ENCODE results near the gene CCDC88C. TPM values are rescaled to one million over a fixed set of nuclear protein-coding genes. Genes with fewer than 3 reads are reported as not detected.

The CCDC88C gene
- total RNA-seq, 1 experiment from 2014 or later = 21.3 TPM

DNA sequence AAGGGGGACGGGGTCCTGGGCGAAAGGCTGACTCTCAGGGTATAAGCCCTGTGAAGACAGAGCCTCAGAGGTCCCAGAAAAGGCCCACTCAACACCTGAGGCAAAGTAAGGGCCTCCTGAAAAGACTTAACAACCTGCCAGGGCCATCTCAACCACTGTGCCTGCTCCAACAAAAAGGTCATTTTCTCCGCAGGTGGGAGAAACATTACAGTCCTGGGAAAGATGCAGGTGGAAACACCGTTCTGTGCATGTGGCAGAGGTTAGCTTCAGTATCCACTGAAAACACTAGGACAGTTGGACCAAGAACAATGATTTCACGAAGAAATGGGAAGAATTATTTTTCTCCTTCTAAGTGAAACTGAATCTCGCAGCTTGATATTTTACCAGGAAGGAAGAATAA is 50.9 kb downstream of the CCDC88C start:
- POLR2A ChIA-PET = no interaction called here
- CTCF ChIA-PET = no interaction called here

DNA sequence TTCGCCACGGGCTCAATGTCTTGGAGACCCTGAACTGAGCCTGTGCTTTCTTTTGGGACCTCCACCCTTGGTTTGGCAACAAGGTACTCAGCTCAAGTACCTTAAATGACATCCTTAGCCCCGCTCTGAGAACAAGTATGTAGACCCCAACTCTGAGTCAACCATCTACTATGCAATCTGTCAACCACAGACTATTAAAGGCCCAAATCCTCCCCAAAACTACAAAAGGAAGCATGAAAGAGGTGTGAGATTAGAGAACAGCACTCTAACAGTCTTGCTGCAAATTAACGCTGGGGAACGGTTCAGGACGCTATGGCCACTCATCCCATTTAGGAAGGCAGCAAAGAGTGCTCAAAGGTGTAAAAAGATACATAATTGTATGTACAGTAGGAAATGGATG is 52.1 kb downstream of the CCDC88C start:
- no TSS peak for BruUV-seq (replicated peaks)
- no peak for ATAC-seq
- Histone ChIP-seq H3K9me3 (ENCODE audit: control insufficient read depth, insufficient read depth, low read depth, low read length) (no peaks in the 10 kb centered on the region), H3K36me3 (ENCODE audit: control insufficient read depth, insufficient read depth, low read length) (no peaks in the 10 kb centered on the region), H3K4me3 (ENCODE audit: low read depth in 2 of 2, low read length in 2 of 2) (no peak overlapping the region), H3K27ac (ENCODE audit: low read length) (no peak overlapping the region), H3K27me3 (ENCODE audit: control insufficient read depth, insufficient read depth, low read length) (no peaks in the 10 kb centered on the region), H3K4me1 (ENCODE audit: control insufficient read depth, insufficient read depth, low read length) (peaks cover 61% of the 10 kb centered on the region)
- DNase-seq (ENCODE audit: low read depth, low spot score) = no peak
- no peak for TF ChIP-seq POLR2AphosphoS5 (IDR thresholded peaks at IDR 0.05; ENCODE audit: low read depth, low read length)
- TF ChIP-seq, protein P1, sequence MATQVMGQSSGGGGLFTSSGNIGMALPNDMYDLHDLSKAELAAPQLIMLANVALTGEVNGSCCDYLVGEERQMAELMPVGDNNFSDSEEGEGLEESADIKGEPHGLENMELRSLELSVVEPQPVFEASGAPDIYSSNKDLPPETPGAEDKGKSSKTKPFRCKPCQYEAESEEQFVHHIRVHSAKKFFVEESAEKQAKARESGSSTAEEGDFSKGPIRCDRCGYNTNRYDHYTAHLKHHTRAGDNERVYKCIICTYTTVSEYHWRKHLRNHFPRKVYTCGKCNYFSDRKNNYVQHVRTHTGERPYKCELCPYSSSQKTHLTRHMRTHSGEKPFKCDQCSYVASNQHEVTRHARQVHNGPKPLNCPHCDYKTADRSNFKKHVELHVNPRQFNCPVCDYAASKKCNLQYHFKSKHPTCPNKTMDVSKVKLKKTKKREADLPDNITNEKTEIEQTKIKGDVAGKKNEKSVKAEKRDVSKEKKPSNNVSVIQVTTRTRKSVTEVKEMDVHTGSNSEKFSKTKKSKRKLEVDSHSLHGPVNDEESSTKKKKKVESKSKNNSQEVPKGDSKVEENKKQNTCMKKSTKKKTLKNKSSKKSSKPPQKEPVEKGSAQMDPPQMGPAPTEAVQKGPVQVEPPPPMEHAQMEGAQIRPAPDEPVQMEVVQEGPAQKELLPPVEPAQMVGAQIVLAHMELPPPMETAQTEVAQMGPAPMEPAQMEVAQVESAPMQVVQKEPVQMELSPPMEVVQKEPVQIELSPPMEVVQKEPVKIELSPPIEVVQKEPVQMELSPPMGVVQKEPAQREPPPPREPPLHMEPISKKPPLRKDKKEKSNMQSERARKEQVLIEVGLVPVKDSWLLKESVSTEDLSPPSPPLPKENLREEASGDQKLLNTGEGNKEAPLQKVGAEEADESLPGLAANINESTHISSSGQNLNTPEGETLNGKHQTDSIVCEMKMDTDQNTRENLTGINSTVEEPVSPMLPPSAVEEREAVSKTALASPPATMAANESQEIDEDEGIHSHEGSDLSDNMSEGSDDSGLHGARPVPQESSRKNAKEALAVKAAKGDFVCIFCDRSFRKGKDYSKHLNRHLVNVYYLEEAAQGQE (IDR thresholded peaks at IDR 0.05; ENCODE audit: insufficient read depth in 1 of 2, low read depth in 2 of 2, low read length in 1 of 2) = no peak
- no peak for TF ChIP-seq CTCF (IDR thresholded peaks at IDR 0.05)
- TF ChIP-seq SIN3A (IDR thresholded peaks at IDR 0.05; ENCODE audit: borderline replicate concordance, insufficient read depth, low read depth, low read length) = no peak
- ChIA-PET CTCF (no interaction called here), POLR2A (no interaction called here)
- intact Hi-C loops (cut with micrococcal nuclease; ENCODE audit: unreplicated experiment) = no loop called here
- in situ Hi-C loops (cut with HindIII; ENCODE audit: low pct_unique_long_range_greater_than_20kb, low sequenced_read_pairs) = no loop called here

More for the DNA sequence above, 50.9 kb downstream of the CCDC88C start:
- in situ Hi-C loops (cut with HindIII; ENCODE audit: low pct_unique_long_range_greater_than_20kb, low sequenced_read_pairs) = no loop called here
- no peaks in the 10 kb centered on the region for H3K36me3 ChIP-seq (ENCODE audit: control insufficient read depth, insufficient read depth, low read length)
- no TSS peak for BruUV-seq (replicated peaks)
- ATAC-seq = no peak
- TF ChIP-seq TCF7L2 (IDR thresholded peaks at IDR 0.05; ENCODE audit: low read depth, low read length) = no peak
- TF ChIP-seq CTCF (IDR thresholded peaks at IDR 0.05) = no peak
- TF ChIP-seq POLR2AphosphoS5 (IDR thresholded peaks at IDR 0.05; ENCODE audit: low read depth, low read length) = no peak
- no peak for TF ChIP-seq SIN3A (IDR thresholded peaks at IDR 0.05; ENCODE audit: borderline replicate concordance, insufficient read depth, low read depth, low read length)
- TF ChIP-seq, protein P1 (IDR thresholded peaks at IDR 0.05; ENCODE audit: insufficient read depth in 1 of 2, low read depth in 2 of 2, low read length in 1 of 2) = no peak
- no peaks in the 10 kb centered on the region for H3K9me3 ChIP-seq (ENCODE audit: control insufficient read depth, insufficient read depth, low read depth, low read length)
- H3K27ac ChIP-seq (ENCODE audit: low read length) = no peak overlapping the region; the same call in 1 of the 2 replicates
- H3K4me1 ChIP-seq (ENCODE audit: control insufficient read depth, insufficient read depth, low read length) = peaks cover 62% of the 10 kb centered on the region
- H3K27me3 ChIP-seq (ENCODE audit: control insufficient read depth, insufficient read depth, low read length) = no peaks in the 10 kb centered on the region
- H3K4me3 ChIP-seq (ENCODE audit: low read depth in 2 of 2, low read length in 2 of 2) = no peak overlapping the region
- intact Hi-C loops (cut with micrococcal nuclease; ENCODE audit: unreplicated experiment) = no loop called here
- DNase-seq (ENCODE audit: low read depth, low spot score) = no peak
